GM12865 (cell line): ENCODE results near the gene DEFB131A.
"Not testable (repeated sequence)": the region's sequence is repeated elsewhere in the genome, so short reads cannot be mapped to it uniquely, and the experiment has no call there.

Source experiments
- DNase-seq: peaks from one replicate; pipeline ENCODE4 v3.0.0; 2010; ENCODE audit warnings: low read depth
- H3K4me3 ChIP-seq: 2 replicates; pipeline ENCODE4 v1.5.1; 2011; ENCODE audit warnings: mild to moderate bottlenecking, low read depth, low read length, control low read depth
- CTCF ChIP-seq: IDR thresholded peaks from 2 replicates; pipeline ENCODE4 v1.5.1; 2011; ENCODE audit warnings: low read length, control low read depth, low read depth, inconsistent platforms; ENCODE audit not compliant: insufficient read depth; ENCODE audit errors: missing control alignments

Gene DEFB131A, protein sequence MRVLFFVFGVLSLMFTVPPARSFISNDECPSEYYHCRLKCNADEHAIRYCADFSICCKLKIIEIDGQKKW

DNA sequence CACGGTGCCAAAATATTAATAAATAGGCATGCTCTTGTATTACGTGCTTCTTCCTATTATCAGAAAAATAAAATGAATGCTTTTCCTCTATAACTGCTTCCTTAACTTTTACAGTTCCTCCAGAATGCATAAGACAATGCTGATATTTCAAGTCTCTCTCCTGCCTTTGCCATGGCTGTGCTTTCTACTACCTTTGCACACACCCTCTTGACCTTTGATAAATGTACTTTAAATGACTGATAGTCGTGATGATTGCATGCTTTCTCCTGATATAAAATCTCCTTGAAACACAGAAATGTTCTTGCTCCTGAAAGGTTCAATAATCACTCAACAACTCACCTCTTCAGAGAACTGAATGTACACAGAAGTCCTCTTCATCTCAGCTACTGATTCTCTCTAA lies at the start of gene DEFB131A:
Gene DEFB131A (plus strand): TSS at position 301 of the 400 bp plus-strand sequence. CDS start 120 bp downstream, outside the sequence.
- not testable (repeated sequence) for H3K4me3 ChIP-seq, DNase-seq

- DNase-seq, H3K4me3 ChIP-seq: not testable (repeated sequence)
These were observed 38.4 kb upstream of the DEFB131A start for GRCh38 chr4:9405774-9406173.

- not testable (repeated sequence) for DNase-seq, H3K4me3 ChIP-seq
These were observed 37.7 kb upstream of the DEFB131A start for GRCh38 chr4:9406491-9406890.

- no peak overlapping the region for H3K4me3 ChIP-seq
- TF ChIP-seq CTCF: no peak
- DNase-seq: no peak
These were observed 34.4 kb upstream of the DEFB131A start for GRCh38 chr4:9409793-9410192.

- DNase-seq, H3K4me3 ChIP-seq: not testable (repeated sequence)
These were observed 22.2 kb upstream of the DEFB131A start for GRCh38 chr4:9421884-9422455.

GRCh38 chr4:9425916-9426315 lies 18.3 kb upstream of the DEFB131A start:
- H3K4me3 ChIP-seq, DNase-seq: not testable (repeated sequence)

GRCh38 chr4:9430061-9430460 lies 14.2 kb upstream of the DEFB131A start:
- DNase-seq, H3K4me3 ChIP-seq: not testable (repeated sequence)

GRCh38 chr4:9433320-9433719 lies 10.9 kb upstream of the DEFB131A start:
- H3K4me3 ChIP-seq, DNase-seq: not testable (repeated sequence)

GRCh38 chr4:9436728-9437127 lies 7.5 kb upstream of the DEFB131A start:
- not testable (repeated sequence) for H3K4me3 ChIP-seq, DNase-seq

GRCh38 chr4:9442355-9442754 lies 1.9 kb upstream of the DEFB131A start:
- DNase-seq, H3K4me3 ChIP-seq: not testable (repeated sequence)

GRCh38 chr4:9444681-9445080 lies 467 bp downstream of the DEFB131A start:
- not testable (repeated sequence) for DNase-seq, H3K4me3 ChIP-seq

DNA sequence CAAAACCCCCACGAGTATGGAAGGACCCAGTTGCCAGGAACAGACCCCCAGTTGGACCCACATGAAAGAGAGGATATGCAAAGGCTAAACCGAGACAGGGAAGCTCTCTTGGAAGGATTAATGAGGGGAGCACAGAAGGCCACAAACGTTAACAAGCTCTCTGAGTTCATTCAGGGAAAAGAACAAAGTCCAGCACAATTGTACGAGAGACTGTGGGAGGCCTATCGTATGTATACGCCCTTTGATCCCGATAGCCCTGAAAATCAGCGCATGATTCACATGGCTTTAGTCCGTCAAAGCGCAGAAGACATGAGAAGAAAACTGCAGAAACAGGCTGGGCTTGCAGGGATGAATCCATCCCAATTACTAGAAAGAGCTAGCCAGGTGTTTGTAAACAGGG lies 8.0 kb downstream of the DEFB131A start:
- DNase-seq: not testable (repeated sequence)

GRCh38 chr4:9454284-9454683 lies 10.1 kb downstream of the DEFB131A start:
- DNase-seq, H3K4me3 ChIP-seq: not testable (repeated sequence)

More for the DNA sequence above, 8.0 kb downstream of the DEFB131A start:
- H3K4me3 ChIP-seq: not testable (repeated sequence)

DNA sequence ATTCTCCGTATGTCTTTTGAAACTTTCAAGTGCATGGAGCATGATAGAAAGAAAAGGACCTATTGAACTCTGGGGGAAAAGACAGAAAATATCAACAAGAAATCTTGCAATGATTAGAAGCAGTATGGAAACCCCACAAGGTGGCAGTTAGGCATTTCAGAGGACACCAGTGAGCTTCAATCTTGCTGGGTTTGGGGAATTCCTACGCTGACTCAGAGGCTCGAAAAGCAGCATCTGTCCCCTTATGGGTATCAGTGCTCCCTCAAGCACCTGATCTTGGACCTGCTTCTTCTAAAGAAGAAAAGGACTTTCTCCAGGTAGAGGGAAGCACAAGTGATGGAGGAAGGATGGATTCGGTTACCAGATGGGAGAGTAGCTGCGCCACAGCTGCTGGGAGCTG lies 10.8 kb downstream of the DEFB131A start:
- H3K4me3 ChIP-seq: not testable (repeated sequence)
- peak; percentile 17 for DNase-seq

DNA sequence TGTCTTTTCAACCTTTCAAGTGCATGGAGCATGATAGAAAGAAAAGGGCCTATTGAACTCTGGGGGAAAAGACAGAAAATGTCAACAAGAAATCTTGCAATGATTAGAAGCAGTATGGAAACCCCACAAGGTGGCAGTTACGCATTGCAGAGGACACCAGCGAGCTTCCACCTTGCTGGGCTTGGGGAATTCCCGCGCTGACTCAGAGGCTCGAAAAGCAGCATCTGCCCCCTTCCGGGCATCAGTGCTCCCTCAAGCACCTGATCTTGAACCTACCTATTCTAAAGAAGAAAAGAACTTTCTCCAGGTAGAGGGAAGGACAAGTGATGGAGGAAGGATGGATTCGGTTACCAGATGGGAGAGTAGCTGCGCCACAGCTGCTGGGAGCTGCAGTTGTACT lies 35.3 kb downstream of the DEFB131A start:
- not testable (repeated sequence) for DNase-seq, H3K4me3 ChIP-seq

DNA sequence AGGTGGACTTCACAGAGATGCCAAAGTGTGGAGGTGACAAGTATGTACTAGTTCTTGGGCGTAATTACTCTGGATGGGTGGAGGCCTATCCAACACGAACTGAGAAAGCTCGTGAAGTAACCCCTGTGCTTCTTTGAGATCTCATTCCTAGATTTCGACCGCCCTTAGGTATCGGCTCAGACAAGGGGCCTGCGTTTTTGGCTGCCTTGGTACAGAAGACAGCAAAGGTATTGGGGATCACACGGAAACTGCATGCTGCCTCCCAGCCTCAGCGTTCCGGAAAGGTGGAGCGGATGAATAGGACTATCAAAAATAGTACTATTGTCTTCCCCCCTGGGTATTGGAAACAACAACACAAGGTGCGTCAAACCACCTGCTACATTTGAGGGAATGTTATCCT lies 35.9 kb downstream of the DEFB131A start:
- not testable (repeated sequence) for DNase-seq, H3K4me3 ChIP-seq

DNA sequence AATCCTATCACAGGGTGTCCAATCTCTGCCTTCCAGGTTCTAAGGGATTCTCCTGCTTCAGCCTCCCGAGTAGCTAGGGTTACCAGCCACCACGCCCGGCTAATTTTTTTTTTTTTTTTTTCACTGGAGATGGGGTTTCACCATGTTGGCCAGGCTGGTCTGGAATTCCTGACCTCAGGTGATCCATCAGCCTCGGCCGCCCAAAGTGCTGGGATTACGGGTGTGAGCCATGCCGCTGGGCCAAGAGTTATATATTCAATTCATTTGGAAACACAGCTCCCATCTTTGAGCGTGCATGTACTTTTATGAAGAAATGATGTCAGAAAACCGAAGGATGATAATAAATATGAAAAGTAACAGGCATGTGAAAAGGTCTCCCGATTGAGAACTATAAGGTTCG lies 38.7 kb downstream of the DEFB131A start:
- not testable (repeated sequence) for H3K4me3 ChIP-seq, DNase-seq

DNA sequence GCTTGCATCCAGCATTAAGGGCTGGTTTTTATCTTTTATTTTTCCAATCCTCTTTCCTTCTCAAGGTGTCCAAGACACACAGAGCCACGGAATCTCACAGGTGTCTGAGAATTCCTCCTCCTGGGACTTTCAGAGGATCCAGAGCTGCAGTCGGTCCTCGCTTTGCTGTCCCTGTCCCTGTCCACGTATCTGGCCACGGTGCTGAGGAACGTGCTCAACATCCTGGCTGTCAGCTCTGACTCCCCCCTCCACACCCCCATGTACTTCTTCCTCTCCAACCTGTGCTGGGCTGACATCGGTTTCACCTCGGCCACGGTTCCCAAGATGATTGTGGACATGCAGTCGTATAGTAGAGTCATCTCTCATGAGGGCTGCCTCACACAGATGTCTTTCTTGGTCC lies 39.5 kb downstream of the DEFB131A start:
- not testable (repeated sequence) for DNase-seq, H3K4me3 ChIP-seq

GRCh38 chr4:9486880-9487279 lies 42.7 kb downstream of the DEFB131A start:
- not testable (repeated sequence) for DNase-seq, H3K4me3 ChIP-seq
